ENCODE measurements around the gene MTX1. TPM values are rescaled to one million over a fixed set of nuclear protein-coding genes. Genes with fewer than 3 reads are reported as not detected.

MTX1 gene
- total and polyA plus RNA-seq, 9 of the 15 experiments (the other 6 are each of a cell fraction or from before 2014, with no cell fraction given) = 29.1 to 98.4 (median 66.9) TPM

DNA sequence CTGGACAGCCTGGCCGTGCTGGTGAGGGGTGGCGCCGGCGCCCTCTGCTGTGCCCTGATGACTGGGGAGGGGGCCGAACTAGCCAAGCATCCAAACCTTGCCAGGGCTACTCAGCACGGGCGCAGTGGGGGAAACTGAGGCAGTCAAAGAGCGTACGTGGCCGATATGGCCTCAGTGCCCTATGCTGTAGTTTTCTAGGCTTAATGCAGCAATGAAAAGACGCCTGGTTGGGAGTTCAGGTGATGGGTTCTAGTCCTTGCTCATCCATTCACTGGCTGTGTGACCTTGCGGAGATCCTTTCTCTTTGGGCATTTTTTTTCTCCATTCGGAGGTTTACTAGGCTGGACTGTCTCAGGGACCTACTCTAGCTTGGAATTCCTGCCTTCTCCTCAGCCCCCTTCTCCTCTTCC is 822 bp downstream of the MTX1 start (continued):
- TF ChIP-seq, protein P1, sequence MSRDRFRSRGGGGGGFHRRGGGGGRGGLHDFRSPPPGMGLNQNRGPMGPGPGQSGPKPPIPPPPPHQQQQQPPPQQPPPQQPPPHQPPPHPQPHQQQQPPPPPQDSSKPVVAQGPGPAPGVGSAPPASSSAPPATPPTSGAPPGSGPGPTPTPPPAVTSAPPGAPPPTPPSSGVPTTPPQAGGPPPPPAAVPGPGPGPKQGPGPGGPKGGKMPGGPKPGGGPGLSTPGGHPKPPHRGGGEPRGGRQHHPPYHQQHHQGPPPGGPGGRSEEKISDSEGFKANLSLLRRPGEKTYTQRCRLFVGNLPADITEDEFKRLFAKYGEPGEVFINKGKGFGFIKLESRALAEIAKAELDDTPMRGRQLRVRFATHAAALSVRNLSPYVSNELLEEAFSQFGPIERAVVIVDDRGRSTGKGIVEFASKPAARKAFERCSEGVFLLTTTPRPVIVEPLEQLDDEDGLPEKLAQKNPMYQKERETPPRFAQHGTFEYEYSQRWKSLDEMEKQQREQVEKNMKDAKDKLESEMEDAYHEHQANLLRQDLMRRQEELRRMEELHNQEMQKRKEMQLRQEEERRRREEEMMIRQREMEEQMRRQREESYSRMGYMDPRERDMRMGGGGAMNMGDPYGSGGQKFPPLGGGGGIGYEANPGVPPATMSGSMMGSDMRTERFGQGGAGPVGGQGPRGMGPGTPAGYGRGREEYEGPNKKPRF (IDR thresholded peaks at IDR 0.05; ENCODE audit: low read depth, low read length) = no peak
- TF ChIP-seq MED1 (CRISPR knock-in tag; IDR thresholded peaks at IDR 0.05; ENCODE audit: borderline replicate concordance) = no peak
- TF ChIP-seq TBP (optimal IDR thresholded peaks at IDR 0.05; ENCODE audit: low read depth, low read length) = no peak
- no peak for TF ChIP-seq BDP1 (IDR thresholded peaks at IDR 0.05; ENCODE audit: insufficient read depth, insufficient read length)
- no peak for TF ChIP-seq ZNF232 (CRISPR knock-in tag; IDR thresholded peaks at IDR 0.05)
- 0 out of 2 replicates have a peak, but pooled peaks have one; percentile 2 for TF ChIP-seq FOSL1 (tag; conservative IDR thresholded peaks at IDR 0.05)
- TF ChIP-seq RBM22 (IDR thresholded peaks at IDR 0.05; ENCODE audit: low read depth, low read length, poor library complexity, severe bottlenecking) = no peak
- TF ChIP-seq EP400 (IDR thresholded peaks at IDR 0.05) = no peak; the same call in 1 of the 2 replicates
- TF ChIP-seq ATF1 (CRISPR knock-in tag; IDR thresholded peaks at IDR 0.05) = no peak
- no peak for TF ChIP-seq ATF1 (tag; IDR thresholded peaks at IDR 0.05)
- TF ChIP-seq ADNP (tag; IDR thresholded peaks at IDR 0.05) = no peak
- TF ChIP-seq BACH1 (tag; IDR thresholded peaks at IDR 0.05) = 0 out of 2 replicates have a peak, but pooled peaks have one; percentile 16
- TF ChIP-seq KDM5B (IDR thresholded peaks at IDR 0.05; ENCODE audit: insufficient replicate concordance, low read depth, low read length) = no peak
- TF ChIP-seq GATAD2A (IDR thresholded peaks at IDR 0.05) = no peak
- no peak for TF ChIP-seq DNMT1 (IDR thresholded peaks at IDR 0.05)
- TF ChIP-seq ELF4 (CRISPR knock-in tag; IDR thresholded peaks at IDR 0.05) = no peak
- no peak for TF ChIP-seq ZNF561 (CRISPR knock-in tag; conservative IDR thresholded peaks at IDR 0.05)
- no peak for TF ChIP-seq ETV1 (tag; conservative IDR thresholded peaks at IDR 0.05; ENCODE audit: low read depth)
- no peak for TF ChIP-seq TEAD4 (IDR thresholded peaks at IDR 0.05; ENCODE audit: low read length)
- TF ChIP-seq TEAD4 (CRISPR knock-in tag; IDR thresholded peaks at IDR 0.05; ENCODE audit: borderline replicate concordance) = no peak
- TF ChIP-seq POLR2G (IDR thresholded peaks at IDR 0.05; ENCODE audit: low read depth, low read length) = no peak
- no peak for TF ChIP-seq HNRNPL (IDR thresholded peaks at IDR 0.05; ENCODE audit: low read depth, low read length)
- peak; percentile 79; the same call in 1 of the 2 replicates for TF ChIP-seq PHF8 (IDR thresholded peaks at IDR 0.05; ENCODE audit: borderline replicate concordance, low read length)
- TF ChIP-seq GTF2F1 (IDR thresholded peaks at IDR 0.05; ENCODE audit: low read depth, low read length) = no peak
- TF ChIP-seq SAFB (IDR thresholded peaks at IDR 0.05; ENCODE audit: borderline replicate concordance, low read depth, low read length) = no peak
- no peak for TF ChIP-seq ZNF696 (CRISPR knock-in tag; conservative IDR thresholded peaks at IDR 0.05)
- TF ChIP-seq, protein P2, sequence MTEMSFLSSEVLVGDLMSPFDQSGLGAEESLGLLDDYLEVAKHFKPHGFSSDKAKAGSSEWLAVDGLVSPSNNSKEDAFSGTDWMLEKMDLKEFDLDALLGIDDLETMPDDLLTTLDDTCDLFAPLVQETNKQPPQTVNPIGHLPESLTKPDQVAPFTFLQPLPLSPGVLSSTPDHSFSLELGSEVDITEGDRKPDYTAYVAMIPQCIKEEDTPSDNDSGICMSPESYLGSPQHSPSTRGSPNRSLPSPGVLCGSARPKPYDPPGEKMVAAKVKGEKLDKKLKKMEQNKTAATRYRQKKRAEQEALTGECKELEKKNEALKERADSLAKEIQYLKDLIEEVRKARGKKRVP (CRISPR knock-in tag; IDR thresholded peaks at IDR 0.05) = no peak
- no peak for TF ChIP-seq ZNF445 (CRISPR knock-in tag; IDR thresholded peaks at IDR 0.05; ENCODE audit: low read depth)
- no peak for TF ChIP-seq ZNF23 (CRISPR knock-in tag; IDR thresholded peaks at IDR 0.05)
- TF ChIP-seq YBX1 (IDR thresholded peaks at IDR 0.05) = no peak
- no peak for TF ChIP-seq HCFC1 (IDR thresholded peaks at IDR 0.05; ENCODE audit: low read depth, low read length)
- TF ChIP-seq ZNF589 (CRISPR knock-in tag; IDR thresholded peaks at IDR 0.05; ENCODE audit: low read depth) = 0 out of 2 replicates have a peak, but pooled peaks have one; percentile 14

Data from K562 (cell line).